ENCODE data around the gene SUSD6. TPM values are rescaled to one million over a fixed set of nuclear protein-coding genes. Genes with fewer than 3 reads are reported as not detected.

SUSD6 gene
- total RNA-seq, 3 donors from 2014 or later (not counting 1 experiment from before 2014, with no cell fraction given) = 119 to 144 (median 140) TPM

DNA sequence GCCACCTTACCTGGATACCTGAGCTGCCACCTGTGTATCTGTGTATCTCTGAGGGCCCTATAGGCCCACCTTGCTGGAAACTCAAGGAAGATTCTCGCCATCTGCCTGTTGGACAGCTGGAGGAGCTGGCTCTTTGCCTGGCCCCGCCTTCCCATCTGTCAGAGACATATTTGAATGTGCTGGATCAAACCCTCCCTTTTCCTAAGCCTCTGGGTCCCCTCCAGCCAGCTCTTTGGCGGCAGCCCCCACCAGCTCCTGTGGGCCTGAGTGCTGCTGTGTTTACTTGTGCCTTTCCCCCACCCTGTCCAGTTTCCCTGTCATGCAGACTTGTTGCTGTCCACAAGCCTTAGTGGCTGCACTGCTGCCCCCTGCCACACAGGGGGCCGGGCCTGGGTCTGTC, 99.7 kb downstream of the SUSD6 start:
- Mint-ChIP-seq H3K27ac (peak overlapping the region; percentile 99 to 100), H3K4me1 (peaks cover 41 to 63% of the 10 kb centered on the region in 2 donors), H3K27me3 (ENCODE audit: low read depth in 2 of 2) (no peaks in the 10 kb centered on the region), H3K4me3 (no peak overlapping the region), H3K36me3 (peaks cover 8% of the 10 kb centered on the region), H3K9me3 (no peaks in the 10 kb centered on the region)
- intact Hi-C loops (cut with micrococcal nuclease) = no loop called here
- ATAC-seq = no peak
- 95% methylated on average over 4 of the region's 4 CpGs for WGBS (ENCODE audit: insufficient coverage)
- DNase-seq = no peak
- Histone ChIP-seq H3K27ac (ENCODE audit: low read length) (no peak overlapping the region), H3K36me3 (ENCODE audit: control insufficient read depth, insufficient read depth, low read length) (peaks cover 59% of the 10 kb centered on the region), H3K4me3 (ENCODE audit: low read length) (no peak overlapping the region), H3K9me3 (ENCODE audit: control insufficient read depth, insufficient read depth, low read length) (no peaks in the 10 kb centered on the region), H3K4me1 (ENCODE audit: control insufficient read depth, insufficient read depth, low read length) (peaks cover 56% of the 10 kb centered on the region), H3K27me3 (ENCODE audit: control insufficient read depth, insufficient read depth, low read length) (no peaks in the 10 kb centered on the region)
- TF ChIP-seq, protein P1, sequence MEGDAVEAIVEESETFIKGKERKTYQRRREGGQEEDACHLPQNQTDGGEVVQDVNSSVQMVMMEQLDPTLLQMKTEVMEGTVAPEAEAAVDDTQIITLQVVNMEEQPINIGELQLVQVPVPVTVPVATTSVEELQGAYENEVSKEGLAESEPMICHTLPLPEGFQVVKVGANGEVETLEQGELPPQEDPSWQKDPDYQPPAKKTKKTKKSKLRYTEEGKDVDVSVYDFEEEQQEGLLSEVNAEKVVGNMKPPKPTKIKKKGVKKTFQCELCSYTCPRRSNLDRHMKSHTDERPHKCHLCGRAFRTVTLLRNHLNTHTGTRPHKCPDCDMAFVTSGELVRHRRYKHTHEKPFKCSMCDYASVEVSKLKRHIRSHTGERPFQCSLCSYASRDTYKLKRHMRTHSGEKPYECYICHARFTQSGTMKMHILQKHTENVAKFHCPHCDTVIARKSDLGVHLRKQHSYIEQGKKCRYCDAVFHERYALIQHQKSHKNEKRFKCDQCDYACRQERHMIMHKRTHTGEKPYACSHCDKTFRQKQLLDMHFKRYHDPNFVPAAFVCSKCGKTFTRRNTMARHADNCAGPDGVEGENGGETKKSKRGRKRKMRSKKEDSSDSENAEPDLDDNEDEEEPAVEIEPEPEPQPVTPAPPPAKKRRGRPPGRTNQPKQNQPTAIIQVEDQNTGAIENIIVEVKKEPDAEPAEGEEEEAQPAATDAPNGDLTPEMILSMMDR (IDR thresholded peaks at IDR 0.05) = no peak

DNA sequence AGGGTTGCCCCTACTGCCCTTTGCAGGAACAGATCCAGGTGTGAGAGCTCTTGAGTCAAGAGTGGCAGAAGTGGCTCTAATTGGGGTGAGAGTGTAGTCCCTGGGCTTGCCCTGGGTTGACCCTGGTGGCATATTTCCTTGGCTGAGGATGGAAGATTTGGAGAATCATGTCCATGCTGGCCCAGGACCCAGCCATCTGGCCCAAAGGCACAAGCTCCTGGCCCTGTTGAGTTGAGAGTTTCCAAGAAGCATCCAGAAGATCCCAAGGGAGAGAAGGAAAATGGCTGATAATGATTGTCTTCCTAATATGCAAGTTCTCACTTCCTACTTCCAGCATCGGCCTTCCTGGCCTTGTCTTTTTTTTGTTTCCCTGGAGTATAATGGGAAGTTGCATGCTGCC, 100.1 kb downstream of the SUSD6 start:
- H3K4me3 Mint-ChIP-seq = peak overlapping the region; percentile 50
- no peaks in the 10 kb centered on the region for H3K27me3 ChIP-seq (ENCODE audit: control insufficient read depth, insufficient read depth, low read length)
- H3K4me1 ChIP-seq (ENCODE audit: control insufficient read depth, insufficient read depth, low read length) = peaks cover 60% of the 10 kb centered on the region
- ATAC-seq = no peak
- no peaks in the 10 kb centered on the region for H3K9me3 ChIP-seq (ENCODE audit: control insufficient read depth, insufficient read depth, low read length)
- WGBS (ENCODE audit: insufficient coverage) = 80% methylated on average over 1 of the region's 1 CpG
- H3K27ac Mint-ChIP-seq = peak overlapping the region; percentile 99 to 100
- H3K36me3 ChIP-seq (ENCODE audit: control insufficient read depth, insufficient read depth, low read length) = peaks cover 58% of the 10 kb centered on the region
- peaks cover 8% of the 10 kb centered on the region for H3K36me3 Mint-ChIP-seq
- H3K4me3 ChIP-seq (ENCODE audit: low read length) = no peak overlapping the region
- peak overlapping the region; percentile 84 for H3K27ac ChIP-seq (ENCODE audit: low read length)
- H3K27me3 Mint-ChIP-seq (ENCODE audit: low read depth in 2 of 2) = no peaks in the 10 kb centered on the region
- H3K9me3 Mint-ChIP-seq = no peaks in the 10 kb centered on the region
- H3K4me1 Mint-ChIP-seq = peaks cover 45 to 67% of the 10 kb centered on the region in 2 donors
- DNase-seq = no peak
- TF ChIP-seq, protein P1 (IDR thresholded peaks at IDR 0.05) = no peak
- intact Hi-C loops (cut with micrococcal nuclease) = no loop called here

DNA sequence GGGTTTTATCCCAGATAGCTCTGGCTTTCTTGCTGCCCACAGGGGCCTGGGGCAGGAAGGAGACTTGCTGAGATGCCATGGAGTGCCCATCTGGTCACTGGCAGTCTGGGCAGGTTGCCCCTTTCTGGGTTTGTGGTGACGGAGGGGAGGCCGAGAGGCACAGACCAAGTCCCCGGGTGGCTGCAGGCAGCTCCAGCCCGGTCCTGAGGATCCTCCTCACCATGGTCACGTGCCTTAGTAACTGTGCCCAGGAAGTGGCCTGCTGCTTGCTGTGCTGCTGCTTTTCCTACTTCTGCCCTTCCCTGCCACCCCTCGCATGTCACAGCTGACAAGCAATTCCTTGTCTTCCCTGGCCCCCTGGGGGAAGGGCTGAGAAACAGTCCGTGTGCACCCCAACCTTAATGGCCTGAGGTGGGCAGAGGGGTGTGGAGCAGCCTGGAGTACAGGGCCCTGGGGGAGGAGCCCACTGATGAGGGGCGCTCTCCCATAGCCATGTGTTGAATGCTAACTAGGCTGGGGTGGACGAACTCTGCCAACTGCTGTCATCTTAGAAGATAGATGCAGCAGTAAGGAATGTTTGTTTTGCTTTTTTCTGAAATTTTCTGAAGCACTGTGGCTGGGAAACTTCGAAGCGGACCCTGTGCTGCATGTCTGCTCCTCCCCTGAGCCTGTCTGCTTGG, 100.6 kb downstream of the SUSD6 start:
- H3K4me3 Mint-ChIP-seq = peak overlapping the region; percentile 89
- peaks cover 8% of the 10 kb centered on the region for H3K36me3 Mint-ChIP-seq
- intact Hi-C loops (cut with micrococcal nuclease) = no loop called here

More for the DNA sequence above, 100.6 kb downstream of the SUSD6 start:
- ATAC-seq = no peak
- Histone ChIP-seq H3K4me3 (ENCODE audit: low read length) (no peak overlapping the region), H3K4me1 (ENCODE audit: control insufficient read depth, insufficient read depth, low read length) (peaks cover 65% of the 10 kb centered on the region), H3K36me3 (ENCODE audit: control insufficient read depth, insufficient read depth, low read length) (peaks cover 53% of the 10 kb centered on the region), H3K27ac (ENCODE audit: low read length) (peak overlapping the region; percentile 84), H3K9me3 (ENCODE audit: control insufficient read depth, insufficient read depth, low read length) (no peaks in the 10 kb centered on the region), H3K27me3 (ENCODE audit: control insufficient read depth, insufficient read depth, low read length) (no peaks in the 10 kb centered on the region)
- Mint-ChIP-seq H3K9me3 (no peaks in the 10 kb centered on the region), H3K27ac (peak overlapping the region; percentile 99 to 100), H3K4me1 (peaks cover 50 to 72% of the 10 kb centered on the region in 2 donors), H3K27me3 (ENCODE audit: low read depth in 2 of 2) (no peaks in the 10 kb centered on the region)
- DNase-seq = no peak
- 51% methylated on average over 11 of the region's 11 CpGs for WGBS (ENCODE audit: insufficient coverage)
- TF ChIP-seq, protein P1 (IDR thresholded peaks at IDR 0.05) = no peak
